HG03108 (cell line): ENCODE data around the gene TCF7.
A peak's percentile ranks its signal among the peaks of the same experiment; 100 is the strongest.

Experiments used
- ATAC-seq: cut with Tn5 transposase; IDR thresholded peaks from one replicate; pipeline ENCODE4 v1.9.1; 2021; ENCODE audit warnings: moderate library complexity; ENCODE audit not compliant: unreplicated experiment

Gene TCF7

GRCh38 chr5:134174841-134175839 is 60.7 kb downstream of the TCF7 start:
- no peak for ATAC-seq

GRCh38 chr5:134175921-134176510 is 61.5 kb downstream of the TCF7 start:
- peak; percentile 24 for ATAC-seq

DNA sequence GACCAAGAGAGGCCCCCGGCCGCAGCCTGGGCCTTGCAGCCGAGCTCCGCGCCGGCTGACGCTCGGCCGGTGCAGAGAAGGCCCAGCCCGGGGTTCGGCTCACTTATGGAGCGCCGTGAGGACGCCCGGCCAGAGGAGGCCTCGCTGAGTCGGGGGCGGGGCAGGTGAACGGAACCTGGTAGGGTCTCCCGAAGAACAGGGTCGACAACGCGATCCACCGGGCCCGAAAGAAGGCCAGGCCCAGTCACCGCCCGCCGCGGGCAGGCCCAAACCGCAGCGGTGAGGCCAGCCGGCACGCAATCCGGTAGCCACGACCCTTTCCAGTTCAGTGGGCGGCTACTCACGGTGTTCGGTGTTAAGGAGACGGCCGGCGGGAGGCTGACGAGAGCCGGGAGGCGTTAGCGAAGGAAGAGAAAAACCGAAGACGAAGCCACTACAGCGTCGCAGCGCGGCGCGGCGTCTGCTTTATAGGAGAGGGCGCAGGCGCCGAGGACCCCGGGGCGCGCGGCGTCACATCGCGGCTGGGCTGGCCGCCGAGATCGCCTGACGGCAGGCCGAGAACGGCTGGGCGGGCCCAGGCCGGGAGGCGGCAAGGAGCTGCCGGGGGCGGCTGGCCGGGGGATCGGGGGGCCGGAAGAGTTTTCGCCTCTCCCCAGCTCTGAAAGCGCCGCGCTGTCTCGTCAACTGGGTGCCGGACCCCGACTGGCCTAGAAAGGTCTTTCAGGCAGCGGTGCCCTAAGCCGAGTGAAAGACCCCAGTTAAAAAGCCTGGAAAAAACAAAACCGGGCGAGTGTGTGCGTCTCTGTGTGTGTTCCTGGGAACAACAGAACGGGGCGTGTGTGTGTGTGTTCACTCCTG is 62.3 kb downstream of the TCF7 start, which contains the start of gene SKP1:
TSS of gene SKP1 (minus strand) at position 440 of the 858 bp plus-strand sequence. CDS start 2,928 bp downstream, outside the sequence.
- ATAC-seq: peak; percentile 77

- no peak for ATAC-seq
Measured at GRCh38 chr5:134177369-134178095, 63.1 kb downstream of the TCF7 start.

DNA sequence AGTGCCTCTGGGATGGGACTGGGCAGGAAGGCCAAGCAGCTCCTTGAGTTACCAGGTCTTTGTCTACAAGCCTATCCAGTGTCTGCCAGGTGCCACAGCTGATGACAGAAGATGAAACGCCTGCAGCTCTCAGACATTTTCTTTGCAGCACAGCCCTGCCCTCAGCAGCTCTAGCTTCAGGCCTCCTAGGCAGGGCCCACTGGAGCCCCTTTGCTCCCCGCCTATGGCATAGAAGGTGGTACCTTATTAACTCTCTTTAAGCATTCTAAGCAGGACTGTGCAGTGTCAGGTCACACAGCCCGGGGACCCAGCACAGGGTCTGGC is 63.6 kb downstream of the TCF7 start:
- ATAC-seq: no peak

GRCh38 chr5:134183481-134183880 is 69.0 kb downstream of the TCF7 start:
- no peak for ATAC-seq

GRCh38 chr5:134184155-134185135 is 70.0 kb downstream of the TCF7 start:
- peak; percentile 75 for ATAC-seq

GRCh38 chr5:134188092-134188491 is 73.6 kb downstream of the TCF7 start:
- ATAC-seq: no peak

GRCh38 chr5:134189031-134189430 is 74.5 kb downstream of the TCF7 start:
- no peak for ATAC-seq

DNA sequence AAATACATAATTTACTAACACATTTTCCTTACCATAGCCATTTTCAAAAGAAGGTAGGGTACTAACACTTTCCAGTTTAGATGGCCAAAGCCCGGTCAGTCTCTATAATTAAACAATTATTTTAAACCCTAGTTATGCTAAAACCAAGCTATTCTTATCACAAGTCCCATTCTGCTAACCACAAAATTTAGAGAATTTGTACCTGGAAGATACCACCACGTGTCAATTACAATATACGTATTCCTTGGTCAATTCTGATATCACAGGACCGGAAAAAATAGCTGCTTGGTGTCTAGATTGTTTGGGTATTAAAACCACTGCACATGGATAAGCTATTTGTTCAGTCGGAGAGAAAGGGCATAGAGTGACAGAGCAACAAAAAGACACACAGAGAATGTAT is 81.2 kb downstream of the TCF7 start:
- ATAC-seq: no peak
